GM19240 (cell line): Measurements from ENCODE around the gene DOCK3.
"Not testable (repeated sequence)": the region's sequence is repeated elsewhere in the genome, so short reads cannot be mapped to it uniquely, and the experiment has no call there.

Source experiments
- DNase-seq: peaks from one replicate; pipeline ENCODE4 v3.0.0; 2011; ENCODE audit warnings: low spot score; ENCODE audit not compliant: insufficient read length

Gene DOCK3

DNA sequence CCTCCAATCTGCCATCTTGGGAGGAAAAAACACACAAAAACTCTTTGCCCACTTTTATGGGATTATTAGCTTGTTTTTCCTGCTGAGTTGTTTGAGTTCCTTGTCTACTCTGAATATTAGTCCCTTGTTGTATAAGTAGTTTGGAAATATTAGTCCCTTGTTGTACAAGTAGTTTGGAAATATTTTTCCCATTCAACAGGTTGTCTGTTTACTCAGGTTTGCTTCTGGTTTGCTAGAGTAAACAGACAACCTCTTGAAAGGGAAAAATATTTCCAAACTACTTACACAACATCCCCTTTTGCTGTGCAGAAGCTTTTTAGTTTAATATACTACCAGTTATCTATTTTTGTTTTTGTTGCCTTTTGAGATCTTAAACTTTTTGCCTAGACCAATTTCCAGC is 517.0 kb downstream of the DOCK3 start:
- DNase-seq: no peak

GRCh38 chr3:51198477-51198876 is 523.8 kb downstream of the DOCK3 start:
- DNase-seq: no peak

DNA sequence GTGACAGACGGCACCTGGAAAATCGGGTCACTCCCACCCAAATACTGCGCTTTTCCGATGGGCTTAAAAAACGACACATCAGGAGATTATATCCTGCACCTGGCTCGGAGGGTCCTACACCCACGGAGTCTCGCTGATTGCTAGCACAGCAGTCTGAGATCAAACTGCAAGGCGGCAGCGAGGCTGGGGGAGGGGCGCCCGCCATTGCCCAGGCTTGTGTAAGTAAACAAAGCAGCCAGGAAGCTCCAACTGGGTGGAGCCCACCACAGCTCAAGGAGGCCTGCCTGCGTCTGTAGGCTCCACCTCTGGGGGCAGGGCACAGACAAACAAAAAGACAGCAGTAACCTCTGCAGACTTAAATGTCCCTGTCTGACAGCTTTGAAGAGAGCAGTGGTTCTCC is 524.6 kb downstream of the DOCK3 start:
- DNase-seq: not testable (repeated sequence)

GRCh38 chr3:51216291-51216690 is 541.6 kb downstream of the DOCK3 start:
- DNase-seq: no peak

DNA sequence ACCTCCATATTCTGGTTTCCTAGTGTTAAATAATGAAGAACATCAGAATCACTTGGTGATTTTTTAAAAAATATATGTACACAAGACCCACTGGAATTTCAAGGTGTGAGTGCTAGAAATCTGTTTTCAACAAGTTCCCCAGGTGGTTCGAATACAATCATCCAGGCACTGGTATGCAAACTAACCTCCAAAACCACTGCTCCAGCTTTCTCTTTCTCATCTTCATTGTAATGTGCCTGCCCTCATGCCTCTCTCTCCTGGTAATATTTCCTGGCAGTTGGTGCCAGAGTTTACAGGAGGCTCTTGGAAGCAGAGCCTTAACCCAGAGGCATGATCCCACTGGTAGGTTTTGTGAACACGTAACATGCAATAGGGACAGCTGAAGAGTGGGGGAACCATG is 547.2 kb downstream of the DOCK3 start:
- no peak for DNase-seq

DNA sequence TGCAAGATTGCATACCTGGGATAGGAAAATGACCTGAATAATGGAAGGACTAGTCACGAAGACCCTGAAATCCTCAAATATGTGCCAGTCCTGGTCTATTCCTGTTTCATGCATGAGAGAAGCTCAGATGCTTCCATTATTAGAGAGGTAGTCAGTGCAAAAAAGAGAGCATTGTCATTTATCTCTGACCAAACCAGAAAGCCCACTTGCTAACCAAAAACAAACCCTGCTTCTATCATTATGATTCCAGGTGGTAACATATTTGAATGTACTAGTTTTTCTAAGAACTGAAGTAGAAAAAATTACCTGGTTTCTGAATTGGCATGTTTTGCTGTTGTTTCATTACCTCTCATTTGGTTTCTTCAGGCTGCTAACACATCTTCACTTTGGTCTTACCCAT is 549.6 kb downstream of the DOCK3 start:
- DNase-seq: no peak

- no peak for DNase-seq
These were observed 550.1 kb downstream of the DOCK3 start for GRCh38 chr3:51224843-51225242.

DNA sequence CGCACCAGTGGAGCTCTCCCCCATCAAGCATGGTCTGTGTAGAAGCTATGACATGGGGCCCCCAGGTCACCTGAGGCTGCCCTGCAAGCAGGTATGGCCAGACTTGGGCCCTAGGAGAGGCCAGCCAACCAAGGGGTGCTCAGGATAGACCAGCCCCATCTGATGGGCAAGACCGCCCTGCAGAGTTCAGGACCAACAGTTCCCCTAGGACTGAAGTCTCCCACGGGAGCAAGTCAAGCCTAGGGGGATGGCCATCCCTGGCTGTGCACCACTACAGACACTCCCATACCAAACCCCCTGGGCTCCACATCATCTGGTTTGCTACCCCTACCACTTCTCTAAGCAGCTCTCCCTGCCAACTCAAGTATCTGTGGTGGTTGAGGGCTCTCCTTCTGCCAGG is 568.2 kb downstream of the DOCK3 start:
- no peak for DNase-seq

DNA sequence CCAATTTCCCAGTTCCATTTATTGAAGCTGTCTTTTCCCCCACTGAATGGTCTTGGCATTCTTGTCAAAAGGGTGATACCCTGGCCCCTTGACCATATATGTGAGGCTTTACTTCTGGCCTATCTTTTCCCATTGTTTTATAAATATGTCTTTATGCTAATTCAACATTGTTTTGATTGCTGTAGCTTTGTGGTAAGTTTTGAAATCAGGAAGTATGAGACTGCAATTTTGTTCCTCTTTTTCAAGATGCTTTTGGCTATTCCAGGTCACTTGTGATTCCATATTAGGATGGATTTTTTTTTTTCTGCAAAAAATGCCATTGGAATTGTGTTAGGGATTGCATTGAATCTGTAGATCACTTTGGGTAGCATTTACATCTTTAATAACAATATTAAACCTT is 569.2 kb downstream of the DOCK3 start:
- DNase-seq: no peak

DNA sequence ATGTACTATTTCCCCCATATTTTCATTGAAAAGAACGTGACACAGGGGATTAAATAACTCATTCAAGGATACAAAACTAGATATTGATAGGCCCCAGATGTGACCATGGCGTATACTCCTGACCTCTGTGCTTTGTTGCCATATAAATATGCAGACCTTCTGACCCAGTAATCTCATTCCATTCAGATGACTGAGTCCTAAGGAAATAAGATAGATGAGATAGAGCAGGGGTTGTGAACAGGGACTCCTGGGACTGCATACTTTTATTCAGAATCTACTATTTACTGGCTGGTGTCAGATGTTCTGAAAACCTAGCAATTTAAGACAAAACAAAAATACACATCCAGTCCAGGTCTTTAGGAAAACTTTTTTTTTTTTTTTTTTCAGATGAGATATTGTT is 571.1 kb downstream of the DOCK3 start:
- no peak for DNase-seq

- DNase-seq: no peak
These were observed 583.1 kb downstream of the DOCK3 start for GRCh38 chr3:51257870-51258269.

DNA sequence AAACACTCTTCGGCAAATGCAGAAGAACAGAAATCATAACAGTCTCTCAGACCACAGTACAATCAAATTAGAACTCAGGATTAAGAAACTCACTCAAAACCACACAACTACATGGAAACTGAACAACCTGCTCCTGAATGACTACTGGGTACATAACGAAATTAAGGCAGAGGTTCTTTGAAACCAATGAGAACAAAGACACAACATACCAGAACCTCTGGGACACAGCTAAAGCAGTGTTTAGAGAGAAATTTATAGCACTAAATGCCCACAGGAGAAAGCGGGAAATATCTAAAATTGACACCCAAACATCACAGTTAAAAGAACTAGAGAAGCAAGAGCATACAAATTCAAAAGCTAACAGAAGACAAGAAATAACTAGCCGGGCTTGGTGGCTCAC is 589.4 kb downstream of the DOCK3 start:
- DNase-seq: not testable (repeated sequence)

DNA sequence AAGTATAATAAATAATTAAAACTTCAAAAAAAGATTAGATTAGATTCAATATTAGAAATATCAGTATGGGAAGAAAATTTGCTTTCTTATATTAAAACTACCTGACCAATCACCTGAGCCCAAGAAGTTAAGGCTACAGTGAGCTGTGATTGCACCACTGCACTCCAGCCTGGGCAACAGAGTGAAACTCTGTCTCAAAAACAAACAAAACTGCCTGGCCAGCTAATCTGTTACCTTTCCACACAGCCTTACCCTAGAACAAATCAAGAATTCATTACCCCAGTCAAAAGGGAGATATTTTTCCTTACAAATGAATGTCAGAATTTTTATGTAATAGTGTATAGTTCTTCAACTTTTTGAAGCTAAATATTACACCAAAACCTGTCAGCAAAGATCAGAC is 593.4 kb downstream of the DOCK3 start:
- DNase-seq: no peak

DNA sequence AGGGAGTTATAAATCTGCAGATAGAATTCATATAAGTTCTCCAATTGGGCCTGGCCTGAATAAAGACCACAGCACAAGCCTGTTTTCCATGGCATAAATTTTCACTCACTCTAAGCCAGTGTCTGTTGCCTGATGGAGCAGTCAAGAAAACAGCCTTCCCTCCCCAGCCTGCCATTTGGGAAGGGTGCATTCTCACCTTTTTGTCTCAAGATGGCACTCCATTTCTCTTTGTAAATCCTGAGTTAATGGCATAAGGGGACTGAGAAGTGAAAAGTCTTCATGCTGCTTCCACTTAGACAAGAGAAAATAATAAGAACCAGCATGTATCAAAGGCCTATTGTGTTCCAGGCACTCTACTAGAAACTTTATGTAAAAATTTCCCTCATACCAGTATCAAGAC is 594.7 kb downstream of the DOCK3 start:
- DNase-seq: no peak

GRCh38 chr3:51270559-51270958 is 595.8 kb downstream of the DOCK3 start:
- no peak for DNase-seq

DNA sequence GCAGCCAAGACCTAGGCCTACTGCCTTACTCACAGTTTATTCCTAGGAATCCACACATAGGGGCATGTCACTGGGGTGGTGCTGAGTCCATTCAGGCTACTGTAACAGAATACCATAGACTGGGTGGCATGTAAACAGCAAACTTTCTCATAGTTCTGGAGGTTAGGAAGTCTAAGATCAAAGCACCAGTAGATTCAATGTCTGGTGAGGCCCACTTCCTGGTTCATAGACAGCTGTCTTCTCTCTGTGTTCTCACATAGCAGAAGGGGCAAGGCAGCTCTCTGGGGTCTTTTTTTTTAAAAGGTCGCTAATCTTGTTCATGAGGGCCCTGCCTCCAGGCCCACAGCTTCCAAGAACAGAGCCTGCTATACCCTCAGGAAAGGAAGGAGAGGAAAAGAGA is 596.4 kb downstream of the DOCK3 start:
- no peak for DNase-seq

DNA sequence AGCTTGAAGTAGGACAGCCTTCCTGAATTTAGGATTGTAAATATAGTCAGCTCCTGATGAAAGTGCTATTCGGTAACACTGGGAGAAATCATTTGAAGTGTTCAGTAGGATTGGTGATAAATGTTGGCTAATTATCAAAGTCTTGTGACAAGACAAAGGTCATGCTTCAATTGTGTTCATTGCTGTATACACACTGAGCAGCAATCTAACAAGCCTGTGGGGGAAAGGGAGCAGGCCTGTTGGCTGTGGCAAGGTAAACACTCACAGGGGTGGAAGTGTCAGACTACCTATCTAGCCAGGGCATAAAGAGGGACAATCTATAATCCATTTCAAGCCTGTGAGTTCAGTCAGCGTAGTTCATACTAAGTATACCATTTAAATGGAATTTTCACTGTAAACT is 599.3 kb downstream of the DOCK3 start:
- no peak for DNase-seq

DNA sequence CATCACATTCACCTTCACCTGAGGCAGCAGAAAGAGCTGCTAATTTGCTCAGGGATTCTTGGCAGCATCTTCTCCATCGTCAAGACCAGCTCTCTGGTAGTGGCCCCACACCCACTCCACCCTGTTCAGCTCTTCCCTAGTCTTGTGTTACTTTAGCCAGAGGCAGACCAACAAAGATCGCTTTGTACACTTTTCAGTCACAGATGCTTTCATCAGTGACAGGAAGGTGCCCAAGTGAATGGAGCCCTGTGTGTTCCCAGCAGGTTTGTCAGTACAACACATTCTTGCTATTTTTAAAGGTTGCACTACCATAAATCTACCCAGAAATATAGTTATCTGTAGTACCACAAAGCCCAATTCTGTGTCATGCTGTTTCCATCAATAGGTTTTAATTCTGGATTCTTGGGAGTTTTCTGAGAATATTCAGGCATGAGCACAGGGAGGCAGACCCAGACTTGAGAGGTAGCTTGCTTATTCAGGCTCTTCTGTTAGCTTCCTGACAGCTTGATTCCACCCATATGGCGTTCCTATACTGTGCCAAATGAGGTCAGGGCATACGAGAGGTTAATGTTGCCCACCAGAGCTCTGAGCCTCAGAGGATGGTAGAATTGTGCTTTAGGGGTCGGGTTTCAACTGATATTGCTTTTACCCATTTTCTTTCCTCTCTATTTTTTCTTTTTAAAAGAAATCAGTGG is 600.5 kb downstream of the DOCK3 start:
- no peak for DNase-seq

DNA sequence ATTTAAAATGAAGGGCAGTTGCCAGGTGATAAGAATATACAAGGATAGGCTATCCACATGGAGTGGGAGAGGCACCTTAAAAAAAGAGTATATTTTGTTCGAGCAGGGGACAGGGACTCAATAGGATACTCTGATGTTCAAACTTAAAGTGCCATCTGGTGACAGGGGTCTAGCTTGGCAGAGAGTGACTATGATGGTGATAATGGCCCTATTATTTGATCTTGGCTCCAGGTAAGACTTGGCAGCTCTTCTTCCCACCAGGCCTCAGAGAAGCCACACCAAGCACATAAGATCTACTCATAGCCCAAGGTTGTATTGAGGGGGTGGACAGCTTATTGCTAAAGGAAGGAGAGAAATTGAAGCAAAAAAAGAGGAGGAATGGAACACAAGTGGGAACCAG is 601.3 kb downstream of the DOCK3 start:
- DNase-seq: no peak

DNA sequence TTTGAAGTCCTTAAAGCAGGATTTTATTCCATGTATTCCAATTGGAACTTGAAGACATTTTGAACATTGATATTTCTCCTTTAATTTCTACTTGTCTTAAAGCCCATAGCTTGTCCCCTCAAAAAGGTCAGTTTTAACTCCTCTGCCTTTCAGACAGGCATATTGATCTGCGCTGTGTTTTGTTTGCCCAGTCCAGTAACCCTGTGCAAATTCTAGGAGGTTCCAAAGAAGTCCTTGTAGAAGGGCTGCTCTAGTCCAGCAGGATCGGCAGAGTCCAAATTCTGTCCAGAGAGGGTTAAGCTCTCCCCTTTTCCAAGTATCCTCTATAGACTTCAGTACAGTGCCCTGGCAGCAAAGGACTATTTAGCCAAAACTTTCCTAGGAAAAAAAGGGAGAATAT is 604.7 kb downstream of the DOCK3 start:
- DNase-seq: no peak

DNA sequence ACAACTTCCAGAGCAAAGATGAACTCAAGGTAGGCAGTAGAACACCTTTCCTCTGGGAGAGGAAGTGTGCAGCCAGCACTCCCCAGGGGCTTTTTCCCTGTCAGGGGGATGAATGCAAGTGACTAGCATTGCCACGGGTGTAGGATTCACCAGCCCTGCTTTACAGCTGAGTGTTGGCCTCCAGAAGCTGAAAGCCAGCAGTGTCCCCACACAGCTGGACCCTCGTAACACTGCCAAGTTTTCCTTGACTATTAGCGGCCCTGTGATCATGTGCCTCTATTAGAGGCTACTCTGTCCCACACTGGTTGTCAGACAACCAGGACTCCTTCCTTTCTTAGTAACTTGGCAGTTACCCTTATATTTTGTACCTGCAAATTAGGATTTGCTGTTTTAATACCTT is 605.4 kb downstream of the DOCK3 start:
- no peak for DNase-seq

DNA sequence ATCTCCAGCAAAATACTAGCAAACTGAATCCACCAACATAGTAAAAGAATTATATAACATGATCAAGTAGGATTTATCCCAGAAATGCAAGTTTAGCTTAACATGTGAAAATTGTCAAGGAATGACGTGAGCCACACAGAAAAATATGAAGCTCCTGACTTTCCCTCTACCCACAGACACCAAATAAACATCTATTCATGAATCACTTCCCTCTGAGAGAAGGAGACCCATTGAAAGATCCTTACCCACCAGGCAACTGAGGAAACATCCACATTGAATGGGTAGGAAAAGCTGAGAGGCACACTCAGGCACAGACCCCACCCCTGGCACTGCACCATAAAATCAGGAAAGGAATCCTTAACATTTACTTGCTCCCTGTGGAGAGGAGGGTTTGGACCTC is 608.2 kb downstream of the DOCK3 start:
- no peak for DNase-seq

- DNase-seq: no peak
These were observed 608.7 kb downstream of the DOCK3 start for GRCh38 chr3:51283421-51283820.

GRCh38 chr3:51295625-51296024 is 620.9 kb downstream of the DOCK3 start:
- DNase-seq: no peak
